HG02678 (cell line): ENCODE data around the gene NCKAP5.

Experiments
- ATAC-seq: cut with Tn5 transposase; IDR thresholded peaks from one replicate; pipeline ENCODE4 v1.9.1; 2021; ENCODE audit warnings: mild to moderate bottlenecking, moderate library complexity; ENCODE audit not compliant: unreplicated experiment

NCKAP5 gene

DNA sequence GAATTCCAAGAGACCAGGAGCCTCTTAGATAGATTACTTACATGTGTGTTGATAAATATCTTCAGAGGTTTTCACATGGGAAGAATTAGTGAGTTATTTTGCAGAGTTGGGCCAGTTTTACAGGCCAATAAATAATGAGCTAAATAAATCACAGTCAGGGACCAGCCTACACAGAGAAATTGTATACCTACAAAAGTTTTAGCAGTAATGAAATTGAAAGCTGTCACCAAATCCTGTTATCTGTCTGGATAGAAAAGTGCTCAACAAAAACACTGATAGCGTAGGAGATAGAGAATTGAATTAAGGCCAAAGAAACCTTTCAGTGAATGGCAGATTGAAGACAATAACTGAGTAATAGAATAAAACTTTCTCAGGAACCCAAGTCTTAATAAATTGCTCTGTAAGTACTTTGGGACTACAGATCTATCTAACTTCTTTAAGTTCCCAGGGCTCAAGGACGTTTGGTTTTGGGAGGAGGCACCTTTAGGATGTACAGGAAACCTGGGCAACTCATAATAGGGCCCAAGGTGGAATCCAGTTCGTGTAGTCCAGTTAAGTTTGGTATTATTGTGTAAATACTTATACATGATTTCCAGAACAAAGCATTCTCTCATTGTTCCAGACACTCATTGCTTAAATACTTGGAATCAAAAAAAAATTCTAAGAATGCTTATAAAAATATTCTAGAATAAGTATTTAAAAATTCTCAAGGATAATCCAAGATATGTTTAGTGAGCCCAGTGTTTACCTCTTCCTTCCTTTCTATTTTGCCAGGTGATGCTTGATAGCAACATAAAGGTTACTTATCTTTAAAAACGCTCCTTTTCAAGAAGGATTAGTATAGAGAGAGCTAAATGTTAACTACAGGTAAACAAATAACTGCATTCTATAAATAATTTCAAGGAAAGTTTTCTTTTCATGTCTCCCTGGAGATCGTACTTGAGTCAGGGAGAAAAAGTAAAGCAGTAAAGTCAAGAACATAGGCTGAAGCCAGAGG, 134.5 kb downstream of the NCKAP5 start:
- ATAC-seq = no peak

DNA sequence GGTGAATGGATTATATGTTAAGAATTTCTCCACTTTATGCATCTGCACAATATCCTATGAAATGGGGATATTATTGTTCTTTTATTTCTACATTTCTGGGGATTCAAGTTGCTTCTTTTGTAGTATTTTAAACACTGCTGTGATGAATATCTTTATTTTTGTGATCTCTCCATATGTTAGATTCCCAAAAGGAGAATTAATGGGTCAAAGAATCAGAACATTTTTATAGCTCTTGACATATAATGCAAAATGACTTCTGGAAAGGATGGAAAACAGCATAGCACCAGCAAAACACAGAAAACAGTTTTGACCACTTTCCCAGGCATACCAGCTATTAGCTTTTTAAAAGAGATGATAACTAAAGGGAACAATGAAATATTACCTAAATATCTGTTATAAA, 135.5 kb downstream of the NCKAP5 start:
- no peak for ATAC-seq

GRCh38 chr2:133431289-133431688, 137.0 kb downstream of the NCKAP5 start:
- ATAC-seq = no peak

- no peak for ATAC-seq
Observed at GRCh38 chr2:133426791-133427190, 141.5 kb downstream of the NCKAP5 start.

DNA sequence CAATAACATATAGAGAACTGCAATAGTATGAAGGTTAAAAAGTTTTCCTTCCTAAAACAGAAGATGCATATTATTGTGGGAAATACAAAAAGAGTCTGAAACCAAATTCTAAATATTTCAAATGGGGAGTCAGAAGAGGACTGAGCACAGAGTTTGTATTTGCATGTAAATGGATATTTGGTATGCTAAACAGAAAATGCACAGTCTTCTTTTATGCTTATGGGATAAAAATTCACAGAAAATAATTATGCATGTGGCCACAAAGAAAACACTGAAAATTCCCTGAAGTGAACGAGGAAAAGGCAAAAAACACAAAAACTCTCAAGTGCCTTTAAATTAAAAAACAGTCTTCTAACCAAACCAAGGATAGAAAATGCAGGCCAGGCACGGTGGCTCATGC, 142.7 kb downstream of the NCKAP5 start:
- no peak for ATAC-seq

DNA sequence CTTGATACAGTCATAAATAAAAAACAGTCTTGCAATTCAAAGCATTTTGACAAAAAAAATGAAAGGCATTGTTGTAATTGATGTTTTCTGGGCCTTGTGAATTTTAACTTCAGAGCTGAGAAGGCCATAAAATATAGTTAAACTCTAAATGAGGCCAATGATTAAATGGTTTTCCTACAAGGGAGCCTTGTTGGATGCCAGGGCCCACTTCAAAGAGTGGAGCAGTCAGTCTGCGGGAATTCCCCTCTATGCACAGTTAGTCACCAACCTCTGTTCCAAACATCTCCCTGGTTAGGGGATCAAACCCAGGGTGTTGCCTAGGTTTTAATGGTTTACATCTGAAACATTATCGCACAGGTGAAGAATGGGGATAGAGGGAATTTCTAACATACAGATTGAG, 143.4 kb downstream of the NCKAP5 start:
- ATAC-seq = no peak

- ATAC-seq = no peak
Observed at GRCh38 chr2:133422931-133423351, 145.3 kb downstream of the NCKAP5 start.

GRCh38 chr2:133421516-133422324, 146.5 kb downstream of the NCKAP5 start:
- ATAC-seq = peak; percentile 95

DNA sequence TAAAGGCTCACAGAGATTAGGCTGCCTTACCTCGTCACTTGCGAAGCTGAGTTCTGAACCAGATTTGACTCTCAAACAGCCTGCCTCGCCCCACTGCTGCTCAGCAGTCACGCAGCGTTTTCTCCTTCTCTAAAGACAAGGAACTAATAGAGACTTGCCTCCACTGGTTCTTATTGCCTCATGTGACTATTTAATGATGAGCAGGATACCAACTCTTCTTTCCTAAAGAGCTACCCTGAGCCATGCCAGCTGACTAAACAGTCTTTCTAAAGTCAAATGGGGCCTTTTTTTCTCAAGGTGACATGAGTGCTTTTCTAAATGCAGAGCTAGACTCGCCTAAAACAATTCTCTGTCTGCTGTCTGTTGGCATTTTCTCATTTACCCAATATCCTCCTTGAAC, 147.5 kb downstream of the NCKAP5 start:
- no peak for ATAC-seq

DNA sequence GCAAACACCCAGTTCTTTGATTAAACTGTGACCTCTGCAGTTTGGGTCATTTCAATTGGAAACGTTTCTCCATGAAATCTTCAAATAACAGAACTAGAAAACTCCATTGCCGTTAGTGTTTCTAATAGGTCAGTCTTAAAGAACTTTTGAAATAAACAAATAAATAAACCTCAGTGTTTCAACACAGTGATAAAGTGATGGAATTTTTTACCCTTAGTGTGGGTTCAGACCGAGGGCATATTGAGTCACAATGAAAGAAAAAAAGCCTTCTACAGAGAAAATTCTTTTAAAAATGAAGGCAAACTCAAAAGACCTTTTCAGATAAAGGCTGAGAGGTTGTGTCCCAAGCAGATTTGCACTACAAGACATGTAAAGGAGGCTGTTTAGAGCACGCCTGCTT, 149.6 kb downstream of the NCKAP5 start:
- no peak for ATAC-seq

DNA sequence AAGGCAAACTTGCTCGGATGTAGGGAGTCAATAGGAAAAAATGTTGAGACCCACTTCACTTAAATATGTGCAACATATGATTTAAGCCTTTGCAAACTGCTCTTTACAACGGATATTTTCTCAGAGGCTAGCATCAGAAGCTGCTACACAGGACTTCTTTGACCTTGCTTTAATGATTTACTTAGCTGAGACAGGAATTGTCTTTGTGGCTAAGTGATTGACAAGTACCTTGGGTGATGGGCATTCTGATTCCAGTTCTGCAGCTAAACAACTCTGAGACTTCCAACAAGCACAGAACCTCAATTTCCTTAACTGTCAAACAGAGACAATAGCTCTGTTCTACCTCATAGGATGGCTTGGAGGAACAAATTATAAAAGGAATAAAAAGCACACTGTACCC, 150.2 kb downstream of the NCKAP5 start:
- ATAC-seq = peak; percentile 30

GRCh38 chr2:133417415-133417814, 150.8 kb downstream of the NCKAP5 start:
- ATAC-seq = no peak

GRCh38 chr2:133416736-133417135, 151.5 kb downstream of the NCKAP5 start:
- ATAC-seq = no peak

DNA sequence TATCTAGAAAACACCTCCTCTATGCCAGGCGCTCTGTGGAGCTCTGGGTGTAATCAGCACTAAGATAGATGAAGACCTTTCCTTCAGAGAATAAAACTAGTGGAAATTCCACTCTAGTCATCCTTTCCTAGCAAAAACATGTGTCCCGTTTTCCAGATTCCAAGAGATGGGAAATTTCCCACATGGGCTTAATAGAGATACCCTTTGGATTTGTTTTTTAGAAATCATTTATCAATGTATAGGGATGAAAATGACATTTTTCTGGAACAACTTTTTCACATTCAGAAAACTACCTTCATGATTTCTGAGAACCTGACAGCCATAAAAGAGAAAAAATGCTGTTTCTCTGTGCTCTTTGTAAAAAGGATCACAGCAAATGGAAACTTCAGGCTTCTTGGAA, 152.1 kb downstream of the NCKAP5 start:
- no peak for ATAC-seq

DNA sequence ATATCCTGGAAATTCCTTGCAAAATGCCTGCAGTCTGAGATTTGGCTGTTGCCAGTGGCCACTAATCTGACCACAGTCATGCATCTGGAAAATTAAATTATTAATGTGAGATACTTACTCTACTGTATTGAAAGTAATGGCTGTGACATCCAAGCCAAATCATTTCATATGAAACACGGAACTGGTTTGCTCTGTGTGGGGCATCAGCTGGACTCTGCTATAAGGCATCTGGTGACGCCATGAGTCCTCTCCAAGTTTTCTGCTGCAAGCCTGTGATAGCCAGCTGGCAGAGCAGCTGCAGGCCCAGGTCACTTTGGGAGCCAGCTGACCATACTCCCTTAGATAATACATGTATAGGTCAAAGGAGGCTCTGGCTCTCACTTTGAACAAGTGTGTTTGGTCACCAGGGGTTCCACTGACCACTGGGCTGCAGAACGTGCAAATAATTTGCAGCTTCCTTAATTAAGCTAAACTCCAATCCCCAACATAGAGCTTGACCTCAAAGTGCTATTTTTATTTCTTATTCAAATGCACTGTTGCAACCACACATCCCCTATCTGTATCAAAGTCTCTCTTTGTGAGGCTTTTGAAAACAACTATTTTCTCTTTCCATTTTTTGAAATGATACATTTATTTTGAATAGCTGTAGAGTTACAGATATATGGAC, 152.9 kb downstream of the NCKAP5 start:
- ATAC-seq = no peak

GRCh38 chr2:133414486-133415209, 153.6 kb downstream of the NCKAP5 start:
- no peak for ATAC-seq

DNA sequence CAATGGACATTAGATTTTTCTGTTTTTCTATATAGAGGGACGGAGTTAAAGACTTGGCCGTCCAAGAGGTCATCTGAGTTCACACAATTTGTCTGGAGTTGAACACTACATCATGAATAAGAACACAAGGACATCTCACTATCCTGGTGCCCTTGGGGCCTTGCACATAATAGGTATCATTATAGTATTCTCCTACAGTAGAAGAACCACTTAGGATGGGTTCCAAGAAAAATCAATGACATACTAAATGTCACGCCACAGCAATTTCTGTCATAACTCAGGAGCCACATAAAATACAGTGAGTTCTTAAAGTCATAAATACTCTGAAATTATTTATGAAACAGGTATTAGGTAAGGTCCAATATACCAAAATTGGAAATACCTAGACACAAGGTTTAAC, 154.4 kb downstream of the NCKAP5 start:
- ATAC-seq = no peak

DNA sequence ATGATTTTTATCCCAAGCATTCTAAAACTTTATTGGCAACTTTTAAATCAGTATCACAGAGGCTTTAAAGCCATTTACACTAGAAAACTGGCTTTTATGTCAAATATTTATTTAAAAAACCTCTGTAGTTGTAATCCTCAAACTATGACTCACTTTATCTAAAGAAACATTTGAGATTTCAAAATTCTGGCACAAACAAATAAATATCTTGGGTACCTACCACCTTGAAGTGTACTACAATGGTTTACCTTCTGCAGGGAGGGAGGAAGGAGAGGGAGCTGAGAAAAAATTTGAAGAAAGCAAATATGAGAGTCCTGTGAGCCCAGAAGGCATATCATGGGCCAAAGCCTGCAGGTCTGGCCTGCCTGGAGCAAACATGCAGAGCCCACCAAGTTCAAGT, 155.6 kb downstream of the NCKAP5 start:
- ATAC-seq = no peak

GRCh38 chr2:133411857-133412256, 156.4 kb downstream of the NCKAP5 start:
- no peak for ATAC-seq

DNA sequence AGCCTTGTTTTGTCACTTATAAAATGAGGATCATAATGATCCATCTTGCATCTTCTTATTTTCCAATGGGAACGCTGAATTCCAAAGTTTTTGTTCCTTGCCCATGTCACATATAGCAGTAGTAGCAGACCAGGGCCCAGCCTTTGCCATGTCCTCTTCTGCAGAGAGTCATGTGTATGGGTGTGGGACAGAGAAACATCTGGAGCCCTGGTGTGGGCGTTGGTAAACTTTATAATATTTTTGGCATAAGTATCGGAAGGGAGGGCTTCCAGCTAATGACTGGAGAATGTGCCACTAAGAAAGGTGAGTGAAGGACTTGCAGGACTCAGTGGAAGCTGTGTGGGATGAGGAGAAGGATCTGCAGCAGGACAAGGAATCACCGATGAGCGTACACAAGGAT, 157.2 kb downstream of the NCKAP5 start:
- ATAC-seq = no peak
